Endothelial cell of coronary artery (primary cell): ENCODE data around the gene TENT5A. TPM values are rescaled to one million over a fixed set of nuclear protein-coding genes. Genes with fewer than 3 reads are reported as not detected.

Experiments used
- total RNA-seq: library from RNA; depleted of rRNA; stranded (reverse); fragments of >200 nt; gene quantifications from 2 replicates; pipeline ENCODE4 v1.2.3, GENCODE V29; 2014

Gene TENT5A
- 2.4 and 4.1 TPM in 2 replicates for total RNA-seq

DNA sequence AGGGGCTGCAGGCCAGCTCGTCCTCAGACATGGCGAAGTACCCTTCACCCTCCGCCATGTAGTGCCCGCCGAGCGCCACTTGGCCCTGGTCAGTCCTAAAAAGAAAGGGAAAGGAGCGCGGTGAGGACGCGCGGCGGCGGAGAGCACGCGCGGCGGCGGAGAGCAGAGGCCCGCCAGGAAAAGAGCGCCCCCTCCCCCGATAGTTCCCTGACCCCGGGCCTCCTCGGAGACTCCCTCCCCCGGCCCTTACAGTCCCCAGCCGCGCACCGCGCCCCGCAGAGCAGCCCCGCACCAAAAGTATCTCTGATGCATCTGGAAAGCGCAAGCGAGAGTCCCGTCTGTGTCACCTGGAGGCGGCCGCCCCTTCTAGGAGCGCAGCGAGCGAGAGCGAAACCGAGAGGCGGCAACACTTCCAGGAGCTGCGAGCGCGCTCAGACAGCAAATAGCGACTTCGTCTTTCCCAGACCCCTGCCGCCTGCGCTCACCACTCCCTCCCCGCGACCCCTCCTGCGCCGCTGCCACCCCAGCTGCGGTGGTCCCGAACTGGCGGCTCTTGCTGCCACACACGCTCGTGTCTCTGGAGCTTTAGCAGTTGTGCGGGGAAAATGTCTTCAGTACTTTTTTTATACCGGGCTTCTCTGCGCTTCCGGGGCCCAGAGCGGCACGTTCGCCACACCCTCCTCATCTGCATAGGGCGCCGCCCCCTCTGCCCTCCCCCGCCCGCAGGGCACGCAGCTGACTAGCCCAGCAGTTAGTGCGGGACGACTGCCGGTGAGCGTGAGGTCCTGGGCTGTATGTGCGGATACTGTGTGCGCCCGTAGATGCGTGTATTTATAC is at the start of gene TENT5A:
TSS of gene TENT5A (minus strand) at position 598 of the 837 bp plus-strand sequence. CDS start at position 58, 540 bp downstream.

